NCI-H748 treated with DMSO at 0.1 percent for 48 hours (cell line): ENCODE results near the gene SDK2.
A peak's percentile ranks its signal among the peaks of the same experiment; 100 is the strongest.

Experiments
- DNase-seq: peaks from one replicate; lab custom pipeline; 2025; lab: John Stamatoyannopoulos, UW

SDK2 gene

GRCh38 chr17:73644145-73645049, at the start of gene SDK2:
TSS of gene SDK2 (minus strand) at chr17:73644445. CDS start at chr17:73644088, 357 bp downstream.
- no peak for DNase-seq

GRCh38 chr17:73693071-73693470, 48.8 kb upstream of the SDK2 start:
- no peak for DNase-seq

GRCh38 chr17:73691321-73691766, 47.1 kb upstream of the SDK2 start:
- DNase-seq, result no peak

GRCh38 chr17:73690676-73691075, 46.4 kb upstream of the SDK2 start:
- no peak for DNase-seq

- DNase-seq, result no peak
Observed at GRCh38 chr17:73689596-73690275, 45.5 kb upstream of the SDK2 start.

- DNase-seq, result no peak
Observed at GRCh38 chr17:73686961-73687360, 42.7 kb upstream of the SDK2 start.

- DNase-seq, result no peak
Observed at GRCh38 chr17:73686126-73686525, 41.9 kb upstream of the SDK2 start.

GRCh38 chr17:73684183-73684582, 39.9 kb upstream of the SDK2 start:
- DNase-seq, result no peak

GRCh38 chr17:73683771-73684170, 39.5 kb upstream of the SDK2 start:
- DNase-seq, result peak; percentile 0

- no peak for DNase-seq
Observed at GRCh38 chr17:73681946-73682345, 37.7 kb upstream of the SDK2 start.

- DNase-seq, result no peak
Observed at GRCh38 chr17:73679476-73679875, 35.2 kb upstream of the SDK2 start.

GRCh38 chr17:73678999-73679398, 34.8 kb upstream of the SDK2 start:
- DNase-seq, result no peak

GRCh38 chr17:73669771-73670170, 25.5 kb upstream of the SDK2 start:
- no peak for DNase-seq

GRCh38 chr17:73667181-73667959, 23.1 kb upstream of the SDK2 start:
- DNase-seq, result no peak

GRCh38 chr17:73663614-73664013, 19.4 kb upstream of the SDK2 start:
- peak; percentile 49 for DNase-seq

- no peak for DNase-seq
Observed at GRCh38 chr17:73660366-73660765, 16.1 kb upstream of the SDK2 start.

GRCh38 chr17:73658821-73659515, 14.7 kb upstream of the SDK2 start:
- no peak for DNase-seq

GRCh38 chr17:73657473-73658116, 13.3 kb upstream of the SDK2 start:
- peak; percentile 45 for DNase-seq

- DNase-seq, result no peak
Observed at GRCh38 chr17:73654241-73654640, 10.0 kb upstream of the SDK2 start.

- no peak for DNase-seq
Observed at GRCh38 chr17:73653810-73654209, 9.6 kb upstream of the SDK2 start.

GRCh38 chr17:73652886-73653480, 8.7 kb upstream of the SDK2 start:
- DNase-seq, result no peak
